ENCODE measurements around the gene TACC3.

The TACC3 gene

DNA sequence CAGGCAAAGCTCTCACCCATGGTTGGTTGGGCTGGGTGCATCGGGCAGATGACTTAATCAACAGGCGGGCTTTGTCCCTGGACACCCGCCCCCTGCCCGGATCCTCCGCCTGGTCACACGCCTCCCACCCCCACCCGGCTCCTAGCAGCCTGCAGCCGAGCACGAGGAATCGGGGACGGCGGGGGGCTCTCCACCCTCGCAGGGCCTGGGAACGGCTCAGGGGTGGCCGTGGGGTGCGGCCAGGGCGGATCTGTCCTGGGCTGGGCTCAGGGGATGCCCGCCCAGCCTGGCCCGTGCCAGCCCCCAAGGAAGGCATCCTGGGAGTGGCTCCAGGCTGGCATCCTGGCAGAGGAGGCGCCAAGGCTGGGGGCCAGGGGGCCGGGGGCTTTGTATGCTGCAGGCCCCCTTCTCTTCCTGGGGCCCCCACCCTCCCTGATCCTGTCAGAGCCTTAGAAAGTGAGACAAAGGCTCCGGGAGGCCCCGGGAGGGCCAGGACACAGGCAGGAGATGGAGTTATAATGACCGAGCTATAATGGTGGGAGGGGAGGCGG is 39.3 kb downstream of the TACC3 start:
- Histone ChIP-seq H3K36me3 (no peaks in the 10 kb centered on the region), H3K27me3 (peaks cover 40% of the 10 kb centered on the region), H3K9me3 (no peaks in the 10 kb centered on the region), H3K4me3 (ENCODE audit: low read depth in 1 of 2, low read length in 1 of 2) (no peak overlapping the region), H3K27ac (no peak overlapping the region), H3K4me1 (ENCODE audit: control insufficient read depth in 1 of 2, insufficient read depth in 1 of 2, low read depth in 1 of 2, low read length in 1 of 2) (no peaks in the 10 kb centered on the region)
- no peak for TF ChIP-seq CTCF (IDR thresholded peaks at IDR 0.05)

DNA sequence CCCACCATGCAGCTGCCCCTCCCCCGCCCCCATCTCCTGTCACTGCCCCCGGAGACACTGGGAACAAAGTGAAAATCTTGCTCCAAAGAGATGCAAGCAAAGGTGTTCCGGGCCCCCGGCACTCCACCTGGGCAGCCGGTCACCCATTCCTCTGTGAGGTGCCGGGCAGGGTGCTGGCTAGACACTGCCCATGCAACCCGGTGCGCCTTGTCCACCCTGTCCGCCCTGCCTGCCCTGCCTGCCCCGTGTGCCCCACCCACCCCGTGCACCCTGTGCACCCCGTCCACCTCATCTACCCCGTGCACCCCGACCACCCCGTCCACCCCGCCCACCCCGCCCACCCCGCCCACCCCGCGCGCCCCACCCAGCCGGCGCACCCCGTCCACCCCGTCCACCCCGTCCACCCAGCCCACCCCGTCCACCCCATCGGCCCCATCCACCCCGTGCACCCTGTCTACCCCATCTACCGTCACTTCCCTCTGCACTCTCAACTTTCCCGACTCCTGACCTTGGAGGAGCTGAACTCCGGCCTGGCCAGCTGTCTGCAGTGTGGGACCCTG is 39.9 kb downstream of the TACC3 start:
- Histone ChIP-seq H3K4me1 (ENCODE audit: control insufficient read depth in 1 of 2, insufficient read depth in 1 of 2, low read depth in 1 of 2, low read length in 1 of 2) (no peaks in the 10 kb centered on the region), H3K4me3 (ENCODE audit: low read depth in 1 of 2, low read length in 1 of 2) (no peak overlapping the region), H3K27ac (no peak overlapping the region), H3K36me3 (no peaks in the 10 kb centered on the region), H3K9me3 (no peaks in the 10 kb centered on the region), H3K27me3 (peaks cover 46% of the 10 kb centered on the region)
- TF ChIP-seq CTCF (IDR thresholded peaks at IDR 0.05): no peak

- Histone ChIP-seq H3K4me3 (ENCODE audit: low read depth in 1 of 2, low read length in 1 of 2) (no peak overlapping the region), H3K4me1 (ENCODE audit: control insufficient read depth in 1 of 2, insufficient read depth in 1 of 2, low read depth in 1 of 2, low read length in 1 of 2) (no peaks in the 10 kb centered on the region), H3K36me3 (no peaks in the 10 kb centered on the region), H3K9me3 (no peaks in the 10 kb centered on the region), H3K27me3 (peaks cover 59% of the 10 kb centered on the region), H3K27ac (no peak overlapping the region)
- no peak for TF ChIP-seq CTCF (IDR thresholded peaks at IDR 0.05)
Observed at GRCh38 chr4:1762264-1763010, 41.1 kb downstream of the TACC3 start.

- Histone ChIP-seq H3K9me3 (no peaks in the 10 kb centered on the region), H3K36me3 (no peaks in the 10 kb centered on the region), H3K4me1 (ENCODE audit: control insufficient read depth in 1 of 2, insufficient read depth in 1 of 2, low read depth in 1 of 2, low read length in 1 of 2) (no peaks in the 10 kb centered on the region), H3K4me3 (ENCODE audit: low read depth in 1 of 2, low read length in 1 of 2) (no peak overlapping the region), H3K27me3 (peaks cover 65% of the 10 kb centered on the region), H3K27ac (no peak overlapping the region)
- TF ChIP-seq CTCF (IDR thresholded peaks at IDR 0.05): no peak
Observed at GRCh38 chr4:1763070-1763549, 41.8 kb downstream of the TACC3 start.

GRCh38 chr4:1763550-1764080 is 42.3 kb downstream of the TACC3 start:
- Histone ChIP-seq H3K27ac (no peak overlapping the region), H3K36me3 (no peaks in the 10 kb centered on the region), H3K4me3 (ENCODE audit: low read depth in 1 of 2, low read length in 1 of 2) (no peak overlapping the region), H3K27me3 (peaks cover 70% of the 10 kb centered on the region), H3K4me1 (ENCODE audit: control insufficient read depth in 1 of 2, insufficient read depth in 1 of 2, low read depth in 1 of 2, low read length in 1 of 2) (no peaks in the 10 kb centered on the region), H3K9me3 (no peaks in the 10 kb centered on the region)
- TF ChIP-seq CTCF (IDR thresholded peaks at IDR 0.05): no peak

Data from neutrophil (primary cell).